SK-N-SH (cell line): ENCODE measurements around the gene MARK4.

Source experiments
- CTCF ChIP-seq: fragments of 200-600 bp; sonication (generic); IDR thresholded peaks from 2 replicates; pipeline ENCODE4 v1.6.1; 2017; ENCODE audit warnings: antibody characterized with exemption, mild to moderate bottlenecking, moderate library complexity
- ELF1 ChIP-seq: IDR thresholded peaks from 2 replicates; pipeline ENCODE4 v1.4.0; 2012
- POLR2AphosphoS5 ChIP-seq: IDR thresholded peaks from 2 replicates; pipeline ENCODE4 v1.6.1; 2012; ENCODE audit warnings: low read depth, low read length
- RCOR1 ChIP-seq: fragments of 150-350 bp; IDR thresholded peaks from 2 replicates; pipeline ENCODE4 v1.6.1; 2017; ENCODE audit warnings: antibody characterized with exemption, low read length
- YY1 ChIP-seq: IDR thresholded peaks from 2 replicates; pipeline ENCODE4 v1.4.0; 2012; ENCODE audit warnings: low read depth, mild to moderate bottlenecking
- ZBTB33 ChIP-seq: IDR thresholded peaks from 2 replicates; pipeline ENCODE4 v1.4.0; 2012; ENCODE audit warnings: low read depth, borderline replicate concordance

- TF ChIP-seq RCOR1 (no peak), POLR2AphosphoS5 (no peak), YY1 (no peak), ELF1 (no peak), ZBTB33 (no peak), CTCF (no peak)
Observed at GRCh38 chr19:45349126-45349415, 98.0 kb downstream of the MARK4 start.
